ENCODE data around the gene SH2D3C.

SH2D3C gene

DNA sequence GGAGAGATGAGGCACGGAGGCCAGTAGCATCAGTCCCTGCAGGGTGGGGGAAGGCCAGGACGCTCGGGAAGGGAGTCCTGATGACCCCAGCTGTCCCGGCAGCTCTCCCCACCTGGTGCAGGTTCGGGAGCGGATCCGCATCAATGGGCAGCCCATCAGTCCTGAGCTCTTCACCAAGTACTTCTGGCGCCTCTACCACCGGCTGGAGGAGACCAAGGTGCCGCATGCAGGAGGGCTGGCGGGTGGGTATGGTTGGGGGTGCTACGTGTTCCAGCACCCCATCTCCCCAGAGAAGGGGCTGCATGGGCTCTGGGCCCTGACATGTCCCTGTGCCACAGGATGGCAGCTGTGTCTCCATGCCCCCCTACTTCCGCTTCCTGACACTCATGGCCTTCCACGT is 28.4 kb upstream of the SH2D3C start:
- no peak for DNase-seq

DNA sequence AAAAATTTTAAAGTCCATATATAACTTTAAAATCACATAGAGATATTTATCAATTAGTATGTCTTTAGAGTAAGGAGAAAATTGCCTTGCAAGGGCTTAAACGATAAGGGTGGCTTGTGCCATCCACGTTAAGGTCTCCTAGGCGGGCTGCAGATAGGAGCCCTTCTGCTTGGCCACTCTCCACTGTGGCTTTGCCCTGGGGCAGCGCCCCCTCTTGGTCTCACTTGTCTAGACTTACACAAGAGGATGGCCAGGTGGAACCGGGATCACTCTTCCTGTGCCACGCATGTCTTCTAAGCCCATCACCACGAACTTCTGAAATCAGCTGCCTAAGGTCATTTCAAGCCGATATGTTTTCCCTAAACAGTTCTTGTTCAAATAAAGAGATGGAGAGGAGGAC is 27.2 kb upstream of the SH2D3C start:
- DNase-seq, result no peak

DNA sequence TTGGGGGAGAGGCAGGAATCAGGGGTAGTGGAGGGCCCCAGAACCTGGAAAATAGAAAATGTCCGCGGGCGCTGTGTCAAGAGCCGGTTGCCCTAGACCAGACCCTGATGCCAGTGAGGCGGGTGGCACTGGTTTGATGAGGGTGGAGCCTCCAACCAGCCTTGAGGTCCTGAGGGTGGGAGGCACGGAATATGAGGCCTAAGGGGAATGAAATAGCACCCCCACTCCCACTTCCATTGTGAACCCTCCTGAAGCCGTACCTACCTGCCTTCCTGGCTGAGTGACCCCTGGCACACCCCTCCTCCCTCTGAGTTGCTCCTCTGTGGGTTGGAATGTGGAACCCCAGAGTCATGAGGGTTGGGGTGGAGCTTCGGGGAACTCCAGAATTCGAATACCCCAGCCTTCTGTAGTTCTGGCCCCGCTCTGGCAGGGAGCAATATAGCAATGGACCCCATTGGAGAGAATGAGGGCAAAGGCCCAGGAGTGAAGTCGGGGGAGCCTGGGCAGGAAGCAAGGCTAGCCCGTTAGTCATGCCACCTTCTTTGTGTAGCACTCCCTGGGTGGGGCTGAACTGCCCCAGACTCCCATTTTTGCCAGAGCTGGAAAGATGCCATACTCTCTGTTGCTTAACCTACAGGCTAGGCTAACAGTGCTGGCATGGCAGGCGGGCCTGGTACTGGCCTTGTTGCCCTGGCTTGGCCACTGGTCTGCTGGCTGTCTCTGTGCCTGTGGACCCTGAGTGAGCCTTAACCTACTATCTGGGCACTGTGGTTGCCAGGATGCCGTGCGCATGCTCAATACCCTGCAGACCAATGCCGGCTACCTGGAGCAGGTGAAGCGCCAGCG is 25.3 kb upstream of the SH2D3C start:
- DNase-seq, result no peak

GRCh38 chr9:127802576-127803443 is 24.3 kb upstream of the SH2D3C start, which contains the start of gene FPGS:
Gene FPGS, plus strand, starts transcription at chr9:127802882. Its CDS starts 43 bp downstream, at chr9:127802925.
- DNase-seq, result peak; percentile 48

GRCh38 chr9:127801955-127802575 is 23.6 kb upstream of the SH2D3C start:
- DNase-seq, result peak; percentile 39

- DNase-seq, result peak; percentile 68
Observed at GRCh38 chr9:127796852-127797370, 18.4 kb upstream of the SH2D3C start.

DNA sequence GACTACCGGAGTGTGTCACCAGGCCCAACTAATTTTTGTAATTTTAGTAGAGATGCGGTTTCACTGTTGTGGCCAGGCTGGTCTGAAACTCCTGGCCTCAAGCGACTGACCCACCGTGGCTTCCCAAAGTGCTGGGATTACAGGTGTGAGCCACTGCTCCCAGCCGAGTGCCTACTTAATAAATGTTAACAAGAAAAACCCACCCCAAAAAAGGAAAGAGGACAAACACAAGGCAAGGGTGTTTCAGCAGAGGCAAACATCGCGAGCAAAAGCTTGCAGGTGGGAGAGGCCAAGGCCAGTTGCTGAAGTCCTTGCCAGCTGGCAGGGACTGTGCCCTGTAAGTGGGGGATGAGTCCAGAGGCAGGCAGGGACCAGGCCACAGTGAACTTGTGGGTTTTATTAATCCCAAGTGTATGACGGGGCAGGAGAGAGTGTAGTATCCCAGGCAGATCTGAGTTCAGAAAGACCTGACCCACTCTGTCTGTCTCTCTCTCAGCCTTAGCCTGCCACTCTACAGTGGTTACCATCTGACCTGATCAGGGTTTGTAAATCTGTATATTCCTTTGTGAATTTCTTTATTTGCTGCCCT is 17.9 kb upstream of the SH2D3C start:
- no peak for DNase-seq

GRCh38 chr9:127794001-127794791 is 15.7 kb upstream of the SH2D3C start:
- DNase-seq, result no peak

- no peak for DNase-seq
Observed at GRCh38 chr9:127793093-127793708, 14.7 kb upstream of the SH2D3C start.

- no peak for DNase-seq
Observed at GRCh38 chr9:127792417-127793031, 14.1 kb upstream of the SH2D3C start.

- no peak for DNase-seq
Observed at GRCh38 chr9:127791085-127791484, 12.6 kb upstream of the SH2D3C start.

GRCh38 chr9:127790094-127790855 is 11.8 kb upstream of the SH2D3C start:
- no peak for DNase-seq

DNA sequence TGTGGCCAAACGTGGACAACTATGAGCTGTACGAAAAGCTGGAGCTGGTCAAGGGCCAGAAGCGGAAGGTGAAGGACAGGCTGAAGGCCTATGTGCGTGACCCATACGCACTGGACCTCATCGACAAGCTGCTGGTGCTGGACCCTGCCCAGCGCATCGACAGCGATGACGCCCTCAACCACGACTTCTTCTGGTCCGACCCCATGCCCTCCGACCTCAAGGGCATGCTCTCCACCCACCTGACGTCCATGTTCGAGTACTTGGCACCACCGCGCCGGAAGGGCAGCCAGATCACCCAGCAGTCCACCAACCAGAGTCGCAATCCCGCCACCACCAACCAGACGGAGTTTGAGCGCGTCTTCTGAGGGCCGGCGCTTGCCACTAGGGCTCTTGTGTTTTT is 10.7 kb upstream of the SH2D3C start:
- DNase-seq, result no peak

GRCh38 chr9:127788337-127789011 is 10.0 kb upstream of the SH2D3C start:
- DNase-seq, result no peak

- DNase-seq, result no peak
Observed at GRCh38 chr9:127786773-127787104, 8.3 kb upstream of the SH2D3C start.

- peak; percentile 72 for DNase-seq
Observed at GRCh38 chr9:127785933-127786772, 7.7 kb upstream of the SH2D3C start, which contains the start of gene CDK9. Gene CDK9, plus strand, starts transcription at chr9:127786034. Its CDS starts 115 bp downstream, at chr9:127786149.

- DNase-seq, result peak; percentile 41
Observed at GRCh38 chr9:127785023-127785932, 6.8 kb upstream of the SH2D3C start.

Data from GF-D8 (cell line).